Esophagus muscularis mucosa (tissue), 4 donors: ENCODE data around the gene TMTC3. TPM values are rescaled to one million over a fixed set of nuclear protein-coding genes. Genes with fewer than 3 reads are reported as not detected.

ENCODE experiments used
- DNase-seq: peaks from one replicate; pipeline ENCODE4 v3.0.0-alpha.2; 2017; ENCODE audit errors: extremely low spot score
- H3K27ac ChIP-seq, 4 donors: fragments of 200-600 bp; sonication (generic); replicated peaks in 1 of 4; 1 replicate in 3 of 4; 2 replicates in 1 of 4; pipeline ENCODE4 v1.5.1; 2016 to 2019; ENCODE audit warnings: mild to moderate bottlenecking in 1 of 4
- H3K27me3 ChIP-seq, 4 donors: fragments of 200-600 bp; sonication (generic); one replicate each; pipeline versions ENCODE4 v1.5.1 to v1.6.0; 2016 to 2019
- H3K36me3 ChIP-seq, 4 donors: fragments of 200-600 bp; sonication (generic); one replicate each; pipeline ENCODE4 v1.5.1; 2016 to 2019
- H3K4me1 ChIP-seq, 4 donors: fragments of 200-600 bp; sonication (generic); one replicate each; pipeline ENCODE4 v1.5.1; 2016 to 2019
- H3K4me3 ChIP-seq, 4 donors: fragments of 200-600 bp; sonication (generic); 1 replicate in 2 of 4; 2 replicates in 2 of 4; pipeline ENCODE4 v1.5.1; 2016 to 2019; ENCODE audit warnings: mild to moderate bottlenecking in 4 of 4, moderate library complexity in 1 of 4
- H3K9me3 ChIP-seq, 4 donors: fragments of 200-600 bp; sonication (generic); 1 replicate in 3 of 4; 2 replicates in 1 of 4; pipeline ENCODE4 v1.5.1; 2016 to 2019
- CTCF ChIP-seq, 3 experiments: fragments of 200-600 bp in 2 of 3; fragments of 450-650 bp in 1 of 3; sonication (generic) in 2 of 3; IDR thresholded peaks; one replicate each; pipeline ENCODE4 v1.5.1; 2017 to 2019; ENCODE audit warnings: antibody characterized with exemption in 3 of 3, mild to moderate bottlenecking in 2 of 3, moderate library complexity in 1 of 3
- EP300 ChIP-seq: sonication (generic); formaldehyde crosslinking; IDR thresholded peaks from one replicate; pipeline ENCODE4 v1.6.1; 2017; ENCODE audit warnings: antibody characterized with exemption
- POLR2A ChIP-seq: fragments of 450-650 bp; IDR thresholded peaks from one replicate; pipeline ENCODE4 v1.6.1; 2017; ENCODE audit warnings: antibody characterized with exemption, moderate library complexity, mild to moderate bottlenecking, low read depth
- POLR2AphosphoS5 ChIP-seq, 2 donors: sonication (generic); formaldehyde crosslinking; IDR thresholded peaks; one replicate each; pipeline ENCODE4 v1.6.1; 2017; ENCODE audit warnings: antibody characterized with exemption in 2 of 2
- WGBS: methylation state at CpG from one replicate; pipeline ENCODE4 v1.1.5; 2018; 5-methylcytosine and 5-hydroxymethylcytosine counted together
- intact Hi-C: fragments of 100-400 bp; cut with DNase I; formaldehyde crosslinking; loops from one replicate; pipeline ENCODE4 v1.15.1; 2023
- total RNA-seq, 4 donors: library from RNA; depleted of rRNA; stranded (reverse); fragments of >200 nt; gene quantifications; one replicate each; pipeline versions ENCODE4 v1.1.0 to v1.2.1, GENCODE V29; 2016

Gene TMTC3
- total RNA-seq, 4 donors from 2014 or later: 16.9 to 22.2 (median 18.3) TPM

- Histone ChIP-seq H3K27me3 (no peaks in the 10 kb centered on the region), H3K4me3 (no peak overlapping the region), H3K9me3 (peaks cover 0 to 34% (median 21%) of the 10 kb centered on the region in 4 donors), H3K27ac (no peak overlapping the region), H3K4me1 (no peaks in the 10 kb centered on the region), H3K36me3 (no peaks in the 10 kb centered on the region)
- no peak for DNase-seq
- no peak for TF ChIP-seq EP300
- TF ChIP-seq CTCF (IDR thresholded peaks at IDR 0.05): no peak
- TF ChIP-seq POLR2A: no peak
- TF ChIP-seq POLR2AphosphoS5 (IDR thresholded peaks at IDR 0.05): no peak
- intact Hi-C loops: no loop called here
Measured at GRCh38 chr12:88223519-88223918, 81.4 kb downstream of the TMTC3 start.

- Histone ChIP-seq H3K27ac (no peak overlapping the region), H3K4me1 (no peaks in the 10 kb centered on the region), H3K9me3 (peaks cover 0 to 17% (median 5%) of the 10 kb centered on the region in 4 donors), H3K4me3 (no peak overlapping the region), H3K36me3 (no peaks in the 10 kb centered on the region), H3K27me3 (no peaks in the 10 kb centered on the region)
- DNase-seq: no peak
- intact Hi-C loops: no loop called here
- TF ChIP-seq POLR2A (no peak), POLR2AphosphoS5 (IDR thresholded peaks at IDR 0.05) (no peak), EP300 (no peak), CTCF (IDR thresholded peaks at IDR 0.05) (no peak)
Measured at GRCh38 chr12:88225776-88226175, 83.7 kb downstream of the TMTC3 start.

- 74% methylated on average over 7 of the region's 7 CpGs for WGBS
- Histone ChIP-seq H3K36me3 (no peaks in the 10 kb centered on the region), H3K4me3 (no peak overlapping the region), H3K4me1 (no peaks in the 10 kb centered on the region), H3K9me3 (peaks cover 0 to 11% (median 0%) of the 10 kb centered on the region in 4 donors), H3K27me3 (no peaks in the 10 kb centered on the region), H3K27ac (no peak overlapping the region)
- intact Hi-C loops: no loop called here
- TF ChIP-seq CTCF (IDR thresholded peaks at IDR 0.05) (no peak), POLR2AphosphoS5 (IDR thresholded peaks at IDR 0.05) (no peak), POLR2A (no peak)
- DNase-seq: peak; percentile 78
Measured at GRCh38 chr12:88227263-88227662, 85.2 kb downstream of the TMTC3 start.

GRCh38 chr12:88227871-88228270, 85.8 kb downstream of the TMTC3 start:
- Histone ChIP-seq H3K4me3 (no peak overlapping the region), H3K27me3 (no peaks in the 10 kb centered on the region), H3K9me3 (peaks cover 0 to 6% (median 0%) of the 10 kb centered on the region in 4 donors), H3K27ac (no peak overlapping the region), H3K36me3 (no peaks in the 10 kb centered on the region), H3K4me1 (no peaks in the 10 kb centered on the region)
- no peak for TF ChIP-seq POLR2AphosphoS5 (IDR thresholded peaks at IDR 0.05)
- no peak for TF ChIP-seq CTCF (IDR thresholded peaks at IDR 0.05)
- no peak for TF ChIP-seq POLR2A
- TF ChIP-seq EP300: no peak
- intact Hi-C loops: no loop called here
- WGBS: 97% methylated on average over 12 of the region's 12 CpGs
- DNase-seq: no peak

- no peaks in the 10 kb centered on the region for H3K4me1 ChIP-seq
- no peak for DNase-seq
- intact Hi-C loops: no loop called here
- H3K36me3 ChIP-seq: no peaks in the 10 kb centered on the region
- H3K27ac ChIP-seq: no peak overlapping the region
- H3K27me3 ChIP-seq: no peaks in the 10 kb centered on the region
- no peak overlapping the region for H3K4me3 ChIP-seq
- TF ChIP-seq CTCF (IDR thresholded peaks at IDR 0.05) (no peak), POLR2A (no peak), POLR2AphosphoS5 (IDR thresholded peaks at IDR 0.05) (no peak), EP300 (no peak)
- no peaks in the 10 kb centered on the region for H3K9me3 ChIP-seq
- WGBS: 92% methylated on average over 4 of the region's 4 CpGs
Measured at GRCh38 chr12:88228720-88229119, 86.6 kb downstream of the TMTC3 start.
